HL-60 (cell line): ENCODE data around the gene EIF3J.
A peak's percentile ranks its signal among the peaks of the same experiment; 100 is the strongest.
"Not testable (repeated sequence)": the region's sequence is repeated elsewhere in the genome, so short reads cannot be mapped to it uniquely, and the experiment has no call there.

ENCODE experiments used
- DNase-seq, 2 experiments: peaks; one replicate each; pipeline ENCODE4 v3.0.0-alpha.2; 2010 to 2020; ENCODE audit warnings: low read depth in 1 of 2, low spot score in 1 of 2
- H3K27ac ChIP-seq: fragments of 250-450 bp; sonication (Bioruptor Pico); replicated peaks from 2 replicates; pipeline ENCODE4 v1.5.1; 2020; ENCODE audit warnings: mild to moderate bottlenecking, moderate library complexity
- H3K27me3 ChIP-seq: fragments of 250-450 bp; sonication (Bioruptor Pico); 2 replicates; pipeline ENCODE4 v1.5.1; 2021; ENCODE audit warnings: mild to moderate bottlenecking, moderate library complexity; ENCODE audit not compliant: insufficient read depth, poor library complexity, severe bottlenecking
- H3K4me3 ChIP-seq: replicated peaks from 2 replicates; pipeline ENCODE4 v1.5.1; 2011; ENCODE audit warnings: mild to moderate bottlenecking, control low read depth, low read length; ENCODE audit not compliant: insufficient read depth
- GABPA ChIP-seq: IDR thresholded peaks from 2 replicates; pipeline ENCODE4 v1.6.1; 2012; ENCODE audit warnings: low read depth
- POLR2AphosphoS5 ChIP-seq: IDR thresholded peaks from 2 replicates; pipeline ENCODE4 v1.6.1; 2012; ENCODE audit warnings: low read depth
- SPI1 ChIP-seq: IDR thresholded peaks from 2 replicates; pipeline ENCODE4 v1.6.1; 2012; ENCODE audit warnings: low read depth, mild to moderate bottlenecking, borderline replicate concordance
- TF ChIP-seq, protein P1 (sequence below): IDR thresholded peaks from 2 replicates; pipeline ENCODE4 v1.6.1; 2012; ENCODE audit warnings: low read depth; ENCODE audit not compliant: insufficient replicate concordance
- TF ChIP-seq, protein P2 (sequence below): IDR thresholded peaks from one replicate; pipeline ENCODE4 v1.5.1; 2011; ENCODE audit warnings: low read length, control low read depth, inconsistent platforms; ENCODE audit not compliant: insufficient read depth

EIF3J gene

DNA sequence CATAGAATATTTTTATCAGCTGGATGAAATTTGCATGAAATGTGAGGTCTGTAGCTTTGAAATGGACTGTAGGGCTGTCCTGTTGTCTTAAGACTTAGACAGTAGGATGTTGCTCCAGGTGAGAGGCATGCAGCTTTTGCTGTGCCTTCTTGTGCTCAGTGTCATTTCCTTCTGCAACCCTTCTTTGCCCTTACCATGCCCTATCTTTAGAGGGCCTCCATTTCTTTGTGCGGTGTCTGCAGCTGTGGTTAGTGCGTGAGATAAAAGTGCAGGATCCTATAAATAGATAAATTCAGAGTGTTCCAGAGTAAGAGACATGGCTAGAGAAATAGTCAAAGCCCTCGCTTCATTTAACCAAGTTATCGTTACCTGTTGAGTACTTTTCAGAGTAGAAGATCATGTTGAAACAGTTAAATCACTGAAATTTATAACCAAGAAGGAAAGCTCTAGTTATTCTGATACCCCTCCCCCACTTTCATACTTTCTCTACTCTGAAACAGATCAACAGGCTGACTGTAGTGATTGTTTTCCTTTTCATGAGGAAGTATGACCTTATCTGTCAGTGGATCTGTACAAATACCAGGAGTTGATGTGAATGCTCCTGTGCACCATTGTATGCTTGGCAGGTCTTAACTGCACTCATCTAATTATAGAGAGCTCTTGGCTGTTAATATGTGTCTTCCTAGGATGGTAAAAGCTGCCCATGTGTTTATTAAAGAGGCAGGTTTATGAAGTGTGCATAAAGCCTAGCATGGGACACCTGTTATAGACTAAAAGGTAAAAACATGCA is 18.2 kb downstream of the EIF3J start:
- Histone ChIP-seq H3K4me3 (no peak overlapping the region), H3K27ac (no peak overlapping the region), H3K27me3 (no peaks in the 10 kb centered on the region)
- DNase-seq: no peak
- TF ChIP-seq SPI1 (no peak), GABPA (no peak), POLR2AphosphoS5 (no peak)
- TF ChIP-seq, protein P1, sequence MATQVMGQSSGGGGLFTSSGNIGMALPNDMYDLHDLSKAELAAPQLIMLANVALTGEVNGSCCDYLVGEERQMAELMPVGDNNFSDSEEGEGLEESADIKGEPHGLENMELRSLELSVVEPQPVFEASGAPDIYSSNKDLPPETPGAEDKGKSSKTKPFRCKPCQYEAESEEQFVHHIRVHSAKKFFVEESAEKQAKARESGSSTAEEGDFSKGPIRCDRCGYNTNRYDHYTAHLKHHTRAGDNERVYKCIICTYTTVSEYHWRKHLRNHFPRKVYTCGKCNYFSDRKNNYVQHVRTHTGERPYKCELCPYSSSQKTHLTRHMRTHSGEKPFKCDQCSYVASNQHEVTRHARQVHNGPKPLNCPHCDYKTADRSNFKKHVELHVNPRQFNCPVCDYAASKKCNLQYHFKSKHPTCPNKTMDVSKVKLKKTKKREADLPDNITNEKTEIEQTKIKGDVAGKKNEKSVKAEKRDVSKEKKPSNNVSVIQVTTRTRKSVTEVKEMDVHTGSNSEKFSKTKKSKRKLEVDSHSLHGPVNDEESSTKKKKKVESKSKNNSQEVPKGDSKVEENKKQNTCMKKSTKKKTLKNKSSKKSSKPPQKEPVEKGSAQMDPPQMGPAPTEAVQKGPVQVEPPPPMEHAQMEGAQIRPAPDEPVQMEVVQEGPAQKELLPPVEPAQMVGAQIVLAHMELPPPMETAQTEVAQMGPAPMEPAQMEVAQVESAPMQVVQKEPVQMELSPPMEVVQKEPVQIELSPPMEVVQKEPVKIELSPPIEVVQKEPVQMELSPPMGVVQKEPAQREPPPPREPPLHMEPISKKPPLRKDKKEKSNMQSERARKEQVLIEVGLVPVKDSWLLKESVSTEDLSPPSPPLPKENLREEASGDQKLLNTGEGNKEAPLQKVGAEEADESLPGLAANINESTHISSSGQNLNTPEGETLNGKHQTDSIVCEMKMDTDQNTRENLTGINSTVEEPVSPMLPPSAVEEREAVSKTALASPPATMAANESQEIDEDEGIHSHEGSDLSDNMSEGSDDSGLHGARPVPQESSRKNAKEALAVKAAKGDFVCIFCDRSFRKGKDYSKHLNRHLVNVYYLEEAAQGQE: no peak
- TF ChIP-seq, protein P2, sequence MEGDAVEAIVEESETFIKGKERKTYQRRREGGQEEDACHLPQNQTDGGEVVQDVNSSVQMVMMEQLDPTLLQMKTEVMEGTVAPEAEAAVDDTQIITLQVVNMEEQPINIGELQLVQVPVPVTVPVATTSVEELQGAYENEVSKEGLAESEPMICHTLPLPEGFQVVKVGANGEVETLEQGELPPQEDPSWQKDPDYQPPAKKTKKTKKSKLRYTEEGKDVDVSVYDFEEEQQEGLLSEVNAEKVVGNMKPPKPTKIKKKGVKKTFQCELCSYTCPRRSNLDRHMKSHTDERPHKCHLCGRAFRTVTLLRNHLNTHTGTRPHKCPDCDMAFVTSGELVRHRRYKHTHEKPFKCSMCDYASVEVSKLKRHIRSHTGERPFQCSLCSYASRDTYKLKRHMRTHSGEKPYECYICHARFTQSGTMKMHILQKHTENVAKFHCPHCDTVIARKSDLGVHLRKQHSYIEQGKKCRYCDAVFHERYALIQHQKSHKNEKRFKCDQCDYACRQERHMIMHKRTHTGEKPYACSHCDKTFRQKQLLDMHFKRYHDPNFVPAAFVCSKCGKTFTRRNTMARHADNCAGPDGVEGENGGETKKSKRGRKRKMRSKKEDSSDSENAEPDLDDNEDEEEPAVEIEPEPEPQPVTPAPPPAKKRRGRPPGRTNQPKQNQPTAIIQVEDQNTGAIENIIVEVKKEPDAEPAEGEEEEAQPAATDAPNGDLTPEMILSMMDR: no peak

GRCh38 chr15:44560926-44561325 is 24.0 kb downstream of the EIF3J start:
- not testable (repeated sequence) for H3K27me3 ChIP-seq, H3K4me3 ChIP-seq, H3K27ac ChIP-seq, DNase-seq

- Histone ChIP-seq H3K27me3 (no peaks in the 10 kb centered on the region), H3K27ac (no peak overlapping the region), H3K4me3 (no peak overlapping the region)
- DNase-seq: no peak
- TF ChIP-seq, protein P2: no peak
- TF ChIP-seq GABPA (no peak), POLR2AphosphoS5 (peak; percentile 33; the same call in 1 of the 2 replicates), SPI1 (no peak)
- TF ChIP-seq, protein P1: no peak
Measured at GRCh38 chr15:44565387-44566154, 28.6 kb downstream of the EIF3J start.

- no peak overlapping the region for H3K27ac ChIP-seq
- H3K27me3 ChIP-seq: no peaks in the 10 kb centered on the region
- H3K4me3 ChIP-seq: no peak overlapping the region
- DNase-seq: no peak
- no peak for TF ChIP-seq GABPA
- TF ChIP-seq, protein P1: no peak
- TF ChIP-seq SPI1: no peak
- TF ChIP-seq POLR2AphosphoS5: no peak; the same call in 1 of the 2 replicates
- TF ChIP-seq, protein P2: no peak
Measured at GRCh38 chr15:44566155-44566540, 29.2 kb downstream of the EIF3J start.
